Activated CD8-positive, alpha-beta memory T cell treated with anti-CD3 and anti-CD28 coated beads, Interleukin-2, amount 50 U/mL, for 48 hours (primary cell): ENCODE data around the gene AKAP10.
A peak's percentile ranks its signal among the peaks of the same experiment; 100 is the strongest.
"Not testable (repeated sequence)": the region's sequence is repeated elsewhere in the genome, so short reads cannot be mapped to it uniquely, and the experiment has no call there.

Experiments used
- DNase-seq: peaks from one replicate; pipeline ENCODE4 v3.0.0-alpha.2; 2020

AKAP10 gene, protein sequence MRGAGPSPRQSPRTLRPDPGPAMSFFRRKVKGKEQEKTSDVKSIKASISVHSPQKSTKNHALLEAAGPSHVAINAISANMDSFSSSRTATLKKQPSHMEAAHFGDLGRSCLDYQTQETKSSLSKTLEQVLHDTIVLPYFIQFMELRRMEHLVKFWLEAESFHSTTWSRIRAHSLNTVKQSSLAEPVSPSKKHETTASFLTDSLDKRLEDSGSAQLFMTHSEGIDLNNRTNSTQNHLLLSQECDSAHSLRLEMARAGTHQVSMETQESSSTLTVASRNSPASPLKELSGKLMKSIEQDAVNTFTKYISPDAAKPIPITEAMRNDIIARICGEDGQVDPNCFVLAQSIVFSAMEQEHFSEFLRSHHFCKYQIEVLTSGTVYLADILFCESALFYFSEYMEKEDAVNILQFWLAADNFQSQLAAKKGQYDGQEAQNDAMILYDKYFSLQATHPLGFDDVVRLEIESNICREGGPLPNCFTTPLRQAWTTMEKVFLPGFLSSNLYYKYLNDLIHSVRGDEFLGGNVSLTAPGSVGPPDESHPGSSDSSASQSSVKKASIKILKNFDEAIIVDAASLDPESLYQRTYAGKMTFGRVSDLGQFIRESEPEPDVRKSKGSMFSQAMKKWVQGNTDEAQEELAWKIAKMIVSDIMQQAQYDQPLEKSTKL

GRCh38 chr17:19977293-19978208 lies at the start of gene AKAP10:
AKAP10 (minus strand) TSS chr17:19977828; CDS start chr17:19977679, 149 bp downstream.
- DNase-seq = peak; percentile 98

DNA sequence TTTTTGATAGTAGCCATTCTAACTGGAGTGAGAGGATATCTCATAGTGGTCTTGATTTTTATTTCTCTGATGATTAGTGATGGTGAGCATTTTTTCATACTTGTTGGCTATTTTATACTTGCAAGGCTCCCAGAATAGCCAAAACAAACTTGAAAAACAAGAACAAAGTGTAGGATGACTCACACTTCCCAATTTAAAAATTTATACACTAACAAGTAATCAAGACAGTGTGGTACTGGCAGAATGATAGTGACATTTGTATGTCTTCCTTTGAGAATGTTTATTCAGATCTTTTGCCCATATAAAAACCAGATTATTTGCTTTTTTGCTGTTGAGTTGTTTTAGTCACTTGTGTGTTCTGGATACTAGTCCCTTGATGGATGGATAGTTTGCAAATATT lies 49.3 kb upstream of the AKAP10 start:
- DNase-seq = no peak

- DNase-seq = no peak
Measured at GRCh38 chr17:20022701-20023100, 45.1 kb upstream of the AKAP10 start.

DNA sequence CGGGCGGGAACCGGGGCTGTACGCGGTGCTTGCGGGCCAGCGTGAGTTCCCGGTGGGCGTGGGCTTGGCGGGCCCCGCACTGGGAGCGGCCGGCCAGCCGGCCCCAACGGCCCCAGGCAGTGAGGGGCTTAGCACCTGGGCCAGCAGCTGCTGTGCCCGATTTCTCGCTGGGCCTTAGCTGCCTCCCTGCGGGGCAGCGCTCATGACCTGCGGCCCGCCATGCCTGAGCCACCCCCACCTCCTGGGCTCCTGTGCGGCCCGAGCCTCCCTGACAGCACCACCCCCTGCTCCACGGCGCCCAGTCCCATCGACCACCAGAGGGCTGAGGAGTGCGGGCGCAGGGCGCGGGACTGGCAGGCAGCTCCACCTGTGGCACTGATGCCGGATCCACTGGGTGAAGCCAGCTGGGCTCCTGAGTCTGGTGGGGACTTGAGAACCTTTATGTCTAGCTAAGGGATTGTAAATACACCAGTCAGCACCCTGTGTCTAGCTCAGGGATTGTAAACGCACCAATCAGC lies 38.9 kb upstream of the AKAP10 start:
- not testable (repeated sequence) for DNase-seq

DNA sequence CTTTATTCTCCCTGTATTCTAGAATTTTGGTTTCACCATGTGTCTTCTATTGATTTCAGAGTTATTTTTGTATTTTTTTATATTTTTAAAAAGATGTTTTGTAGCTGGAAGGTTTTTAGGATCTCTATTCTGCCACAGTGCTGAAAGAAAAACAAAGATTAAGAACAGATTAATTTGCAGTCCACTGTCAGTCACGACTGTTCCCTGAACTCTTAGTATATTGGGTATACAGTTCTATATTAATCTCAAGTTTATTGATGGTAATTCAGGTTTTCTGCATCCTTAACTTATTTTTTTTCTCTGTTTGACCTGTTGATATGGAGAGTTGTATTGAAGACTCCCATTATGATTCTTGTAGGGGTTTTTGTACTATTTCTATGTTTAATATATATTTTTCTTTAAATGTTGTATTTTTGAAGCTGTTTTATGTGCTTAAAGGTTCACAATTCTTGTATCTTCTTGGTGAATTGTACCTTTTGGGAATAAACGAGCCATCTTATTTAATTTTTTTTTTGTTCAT lies 34.4 kb upstream of the AKAP10 start:
- no peak for DNase-seq

- no peak for DNase-seq
Measured at GRCh38 chr17:20010936-20011335, 33.3 kb upstream of the AKAP10 start.

GRCh38 chr17:20010099-20010863 lies 32.7 kb upstream of the AKAP10 start:
- no peak for DNase-seq

- peak; percentile 98 for DNase-seq
Measured at GRCh38 chr17:20009302-20010098, 31.9 kb upstream of the AKAP10 start, which contains the start of gene SPECC1. SPECC1 (plus strand) TSS chr17:20009359; CDS start chr17:20096652, 87,293 bp downstream.

GRCh38 chr17:20009052-20009301 lies 31.3 kb upstream of the AKAP10 start:
- DNase-seq = no peak

GRCh38 chr17:20008242-20009051 lies 30.8 kb upstream of the AKAP10 start:
- no peak for DNase-seq

DNA sequence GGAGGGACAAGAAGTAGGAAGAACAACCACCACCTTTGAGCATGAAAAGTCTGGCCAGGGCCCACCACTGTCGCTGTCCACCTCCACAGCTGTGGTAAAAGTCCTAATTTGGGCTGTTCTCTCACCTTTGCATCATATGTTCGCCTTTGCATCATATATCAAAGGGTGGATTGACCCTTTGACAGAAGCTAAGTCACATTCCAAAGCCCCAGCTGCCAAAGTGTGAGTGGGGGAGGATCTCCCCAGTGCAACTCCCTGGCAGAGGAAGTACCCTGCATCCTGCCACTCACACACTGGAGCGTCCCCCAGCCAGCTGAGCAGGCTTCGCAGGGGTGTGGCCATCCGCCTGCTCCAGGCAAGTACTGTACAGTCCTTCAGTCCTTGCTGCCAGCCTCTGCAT lies 18.9 kb upstream of the AKAP10 start:
- peak; percentile 37 for DNase-seq

GRCh38 chr17:19996086-19996485 lies 18.5 kb upstream of the AKAP10 start:
- DNase-seq = no peak

GRCh38 chr17:19992803-19993713 lies 15.4 kb upstream of the AKAP10 start:
- DNase-seq = peak; percentile 85

- DNase-seq = peak; percentile 29
Measured at GRCh38 chr17:19991252-19991885, 13.7 kb upstream of the AKAP10 start.

DNA sequence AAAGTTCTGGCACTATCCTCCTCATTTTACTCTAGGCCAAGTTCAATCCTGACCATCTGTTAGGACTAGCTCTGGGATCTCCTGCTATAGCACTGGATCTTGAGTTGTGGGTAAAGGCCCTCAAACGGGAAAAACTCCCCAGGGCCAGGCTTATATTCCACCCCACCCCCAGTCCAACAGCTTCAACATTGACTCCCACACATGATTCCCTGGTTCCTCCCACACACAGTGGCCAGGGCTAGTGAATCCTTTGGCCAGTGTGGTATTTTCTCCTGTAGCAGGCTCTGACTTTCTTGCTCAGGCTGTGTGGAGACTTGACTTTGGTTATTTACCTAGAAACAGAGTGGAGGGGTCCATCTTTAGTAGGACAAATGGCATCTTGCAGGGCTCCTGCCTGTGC lies 10.3 kb upstream of the AKAP10 start:
- peak; percentile 23 for DNase-seq

GRCh38 chr17:19986941-19987861 lies 9.6 kb upstream of the AKAP10 start:
- DNase-seq = peak; percentile 12
